GM23338 (cell line): ENCODE results near the gene PRR36. TPM values are rescaled to one million over a fixed set of nuclear protein-coding genes. Genes with fewer than 3 reads are reported as not detected.

Source experiments
- ATAC-seq: fragments of 200-7000 bp; cut with Tn5 transposase; 3 replicates; pipeline ENCODE4 v1.9.1; 2020
- DNase-seq: peaks from one replicate; pipeline ENCODE4 v3.0.0-alpha.2; 2015; ENCODE audit warnings: low spot score
- H2AFZ ChIP-seq: fragments of 200-600 bp; sonication (generic); 2 replicates; pipeline ENCODE4 v1.8.0; 2016; ENCODE audit warnings: antibody characterized with exemption, mild to moderate bottlenecking, moderate library complexity
- H3F3A ChIP-seq: fragments of 200-600 bp; sonication (generic); replicated peaks from 2 replicates; pipeline ENCODE4 v1.8.0; 2017; ENCODE audit warnings: antibody characterized with exemption, mixed run types, low read depth
- H3K27ac ChIP-seq: fragments of 200-600 bp; sonication (generic); 2 replicates; pipeline ENCODE4 v1.6.1; 2016; ENCODE audit warnings: low read depth
- H3K27me3 ChIP-seq: fragments of 200-600 bp; sonication (generic); 2 replicates; pipeline ENCODE4 v1.8.0; 2016; ENCODE audit warnings: mild to moderate bottlenecking, mixed run types, moderate library complexity; ENCODE audit not compliant: insufficient read depth
- H3K36me3 ChIP-seq: fragments of 200-600 bp; sonication (generic); 2 replicates; pipeline ENCODE4 v1.8.0; 2016; ENCODE audit warnings: mild to moderate bottlenecking; ENCODE audit not compliant: insufficient read depth
- H3K4me1 ChIP-seq: fragments of 200-600 bp; sonication (generic); 2 replicates; pipeline ENCODE4 v1.8.0; 2016; ENCODE audit warnings: mild to moderate bottlenecking, moderate library complexity; ENCODE audit not compliant: insufficient read depth
- H3K4me2 ChIP-seq: fragments of 200-600 bp; sonication (generic); 2 replicates; pipeline ENCODE4 v1.7.1; 2017; ENCODE audit warnings: mixed run types
- H3K4me3 ChIP-seq: fragments of 200-600 bp; sonication (generic); 2 replicates; pipeline ENCODE4 v1.6.1; 2016; ENCODE audit warnings: mixed run types
- H3K79me2 ChIP-seq: fragments of 200-600 bp; sonication (generic); replicated peaks from 2 replicates; pipeline ENCODE4 v1.8.0; 2017; ENCODE audit warnings: mild to moderate bottlenecking; ENCODE audit not compliant: insufficient read depth
- H3K9me2 ChIP-seq: fragments of 200-600 bp; sonication (generic); 2 replicates; pipeline ENCODE4 v1.8.0; 2017; ENCODE audit not compliant: insufficient read depth
- H4K20me1 ChIP-seq: fragments of 200-600 bp; sonication (generic); replicated peaks from 2 replicates; pipeline ENCODE4 v1.8.0; 2017; ENCODE audit warnings: mild to moderate bottlenecking; ENCODE audit not compliant: insufficient read depth
- H3K27ac Mint-ChIP-seq: 2 replicates; pipeline ENCODE4 v1.8.0; 2020; ENCODE audit warnings: inconsistent platforms, mild to moderate bottlenecking, moderate library complexity, mixed read lengths
- H3K27me3 Mint-ChIP-seq: 3 replicates; pipeline ENCODE4 v1.8.0; 2022; ENCODE audit warnings: low read depth, mild to moderate bottlenecking, moderate library complexity, mixed read lengths, inconsistent platforms; ENCODE audit not compliant: insufficient read depth, poor library complexity
- H3K36me3 Mint-ChIP-seq: 3 replicates; pipeline ENCODE4 v1.8.0; 2021; ENCODE audit warnings: low read depth, mild to moderate bottlenecking, inconsistent platforms, moderate library complexity, mixed read lengths
- H3K4me1 Mint-ChIP-seq: 3 replicates; pipeline ENCODE4 v1.8.0; 2020; ENCODE audit warnings: mild to moderate bottlenecking, inconsistent platforms, mixed read lengths
- H3K4me3 Mint-ChIP-seq: 3 replicates; pipeline ENCODE4 v1.8.0; 2021; ENCODE audit warnings: moderate library complexity, mild to moderate bottlenecking, inconsistent platforms, mixed read lengths
- H3K9me3 Mint-ChIP-seq: 3 replicates; pipeline ENCODE4 v1.8.0; 2020; ENCODE audit warnings: moderate library complexity, mild to moderate bottlenecking, inconsistent platforms, mixed read lengths
- EZH2phosphoT487 ChIP-seq: fragments of 200-600 bp; sonication (generic); IDR thresholded peaks from one replicate; pipeline ENCODE4 v1.8.1; 2018; ENCODE audit warnings: antibody characterized with exemption; ENCODE audit not compliant: unreplicated experiment
- polyA plus RNA-seq: library from polyadenylated mRNA; unstranded; fragments of >200 nt; fragmentation: Nextera tagmentation; extraction: Ambion mirVana; gene quantifications from 2 replicates; pipeline ENCODE4 v1.2.1, GENCODE V29; 2016
- total RNA-seq: library from RNA; depleted of rRNA; stranded (reverse); fragments of >200 nt; shearing (Covaris generic); gene quantifications from 2 replicates; pipeline ENCODE4 v1.2.3, GENCODE V29; 2014
- TF ChIP-seq, protein P1 (sequence below), 2 experiments: fragments of 200-600 bp in 1 of 2; sonication (generic) in 1 of 2; conservative IDR thresholded peaks; 2 replicates each; pipeline versions ENCODE4 v1.5.1 to v1.6.1; 2016 to 2017; ENCODE audit warnings: antibody characterized with exemption in 2 of 2, low read depth in 2 of 2, mild to moderate bottlenecking in 2 of 2, moderate library complexity in 1 of 2
- TF ChIP-seq, protein P2 (sequence below): IDR thresholded peaks from one replicate; pipeline ENCODE4 v1.6.1; 2018; ENCODE audit warnings: antibody characterized with exemption; ENCODE audit not compliant: unreplicated experiment
- TF ChIP-seq, protein P3 (sequence below): fragments of 250-450 bp; sonication (Bioruptor Pico); IDR thresholded peaks from 2 replicates; pipeline ENCODE4 v1.5.0; 2020; ENCODE audit warnings: mild to moderate bottlenecking, moderate library complexity

PRR36 gene
- total and polyA plus RNA-seq, 2 experiments from 2014 or later = 17.6 to 17.9 TPM

DNA sequence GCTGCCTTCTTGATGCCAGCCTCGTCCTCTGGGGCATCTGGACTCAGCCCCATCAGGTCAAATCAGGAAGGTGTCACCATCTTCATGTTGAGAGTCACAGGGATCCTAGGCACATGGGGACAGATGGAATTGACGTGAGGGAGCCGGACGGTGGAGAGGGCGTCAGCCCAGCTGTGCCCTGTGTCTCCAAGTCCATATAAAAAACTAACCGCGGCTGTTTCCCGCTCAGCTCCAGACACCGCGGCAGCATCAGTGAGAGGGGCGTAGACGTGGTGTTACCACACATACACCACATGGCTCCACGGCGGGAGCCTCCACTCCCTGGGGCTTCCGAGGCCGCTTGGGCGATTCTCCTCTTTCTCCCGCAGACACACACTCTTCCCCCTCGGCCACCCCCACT lies 5.6 kb upstream of the PRR36 start:
- H3K27ac Mint-ChIP-seq = no peak overlapping the region
- Histone ChIP-seq H3K9me2 (no peaks in the 10 kb centered on the region), H3K4me2 (no peak overlapping the region), H3K79me2 (no peaks in the 10 kb centered on the region), H4K20me1 (no peaks in the 10 kb centered on the region; the same call in 1 of the 2 replicates), H3K27me3 (no peaks in the 10 kb centered on the region), H3K27ac (no peak overlapping the region), H2AFZ (no peak overlapping the region), H3K36me3 (no peaks in the 10 kb centered on the region), H3K4me1 (peaks cover 1% of the 10 kb centered on the region; the same call in 1 of the 2 replicates), H3K4me3 (no peak overlapping the region), H3F3A (0 out of 2 replicates have a peak, but pooled peaks cover 3% of the 10 kb centered on the region)
- no peaks in the 10 kb centered on the region; the same call in 2 of the 3 replicates for H3K4me1 Mint-ChIP-seq
- peaks cover 6% of the 10 kb centered on the region for H3K27me3 Mint-ChIP-seq
- TF ChIP-seq, protein P1, sequence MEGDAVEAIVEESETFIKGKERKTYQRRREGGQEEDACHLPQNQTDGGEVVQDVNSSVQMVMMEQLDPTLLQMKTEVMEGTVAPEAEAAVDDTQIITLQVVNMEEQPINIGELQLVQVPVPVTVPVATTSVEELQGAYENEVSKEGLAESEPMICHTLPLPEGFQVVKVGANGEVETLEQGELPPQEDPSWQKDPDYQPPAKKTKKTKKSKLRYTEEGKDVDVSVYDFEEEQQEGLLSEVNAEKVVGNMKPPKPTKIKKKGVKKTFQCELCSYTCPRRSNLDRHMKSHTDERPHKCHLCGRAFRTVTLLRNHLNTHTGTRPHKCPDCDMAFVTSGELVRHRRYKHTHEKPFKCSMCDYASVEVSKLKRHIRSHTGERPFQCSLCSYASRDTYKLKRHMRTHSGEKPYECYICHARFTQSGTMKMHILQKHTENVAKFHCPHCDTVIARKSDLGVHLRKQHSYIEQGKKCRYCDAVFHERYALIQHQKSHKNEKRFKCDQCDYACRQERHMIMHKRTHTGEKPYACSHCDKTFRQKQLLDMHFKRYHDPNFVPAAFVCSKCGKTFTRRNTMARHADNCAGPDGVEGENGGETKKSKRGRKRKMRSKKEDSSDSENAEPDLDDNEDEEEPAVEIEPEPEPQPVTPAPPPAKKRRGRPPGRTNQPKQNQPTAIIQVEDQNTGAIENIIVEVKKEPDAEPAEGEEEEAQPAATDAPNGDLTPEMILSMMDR (conservative IDR thresholded peaks at IDR 0.05; ENCODE audit: low read depth in 2 of 2) = no peak
- H3K36me3 Mint-ChIP-seq = no peaks in the 10 kb centered on the region
- DNase-seq (no peak), ATAC-seq (peak; percentile 45; the same call in 2 of the 3 replicates)
- no peaks in the 10 kb centered on the region for H3K9me3 Mint-ChIP-seq
- H3K4me3 Mint-ChIP-seq = no peak overlapping the region

DNA sequence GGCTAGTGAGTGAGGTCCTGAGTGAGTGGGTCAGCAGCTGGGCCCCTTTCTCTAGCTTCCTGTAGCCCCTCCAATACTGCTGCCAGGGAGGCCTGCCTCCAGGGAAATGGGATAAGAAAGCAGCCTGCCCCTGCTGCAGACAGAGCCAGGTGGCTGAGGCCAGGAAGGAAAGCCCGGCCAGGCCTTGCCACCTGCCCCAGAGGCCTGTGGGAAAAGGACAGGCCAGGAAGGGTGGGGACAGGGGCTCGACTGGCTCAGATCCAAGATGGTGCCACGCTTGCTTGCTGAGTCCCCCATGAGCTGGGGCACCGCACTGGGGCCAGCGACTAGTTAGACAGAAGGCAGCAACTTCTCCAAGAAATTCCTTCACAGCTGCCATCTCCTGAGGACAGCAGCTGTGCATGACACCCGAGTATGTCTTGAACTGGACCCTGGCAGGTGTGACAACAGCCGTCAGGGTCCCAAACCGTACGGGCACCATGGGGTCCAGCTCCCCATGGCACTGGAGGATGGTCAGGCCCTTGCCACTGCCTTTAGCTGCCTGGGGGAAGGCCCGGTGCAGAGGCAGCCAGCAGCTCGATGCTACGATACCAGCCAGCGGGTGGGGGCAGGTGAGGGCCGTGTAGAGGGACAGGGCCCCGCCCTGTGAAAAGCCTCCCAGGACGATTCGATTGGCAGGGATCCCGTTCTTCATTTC lies 5.1 kb upstream of the PRR36 start:
- no peak overlapping the region for H2AFZ ChIP-seq
- no peaks in the 10 kb centered on the region; the same call in 1 of the 2 replicates for H4K20me1 ChIP-seq
- ATAC-seq (no peak), DNase-seq (no peak)
- no peaks in the 10 kb centered on the region for H3K36me3 Mint-ChIP-seq
- no peaks in the 10 kb centered on the region for H3K79me2 ChIP-seq
- peaks cover 3% of the 10 kb centered on the region; the same call in 1 of the 2 replicates for H3K4me1 ChIP-seq
- 0 out of 2 replicates have a peak, but pooled peaks cover 3% of the 10 kb centered on the region for H3F3A ChIP-seq
- no peaks in the 10 kb centered on the region for H3K9me3 Mint-ChIP-seq
- H3K9me2 ChIP-seq = no peaks in the 10 kb centered on the region
- no peak overlapping the region for H3K4me3 Mint-ChIP-seq
- no peak overlapping the region for H3K27ac ChIP-seq
- no peak overlapping the region for H3K27ac Mint-ChIP-seq
- H3K27me3 ChIP-seq = no peaks in the 10 kb centered on the region
- no peaks in the 10 kb centered on the region; the same call in 2 of the 3 replicates for H3K4me1 Mint-ChIP-seq
- H3K4me3 ChIP-seq = no peak overlapping the region
- H3K27me3 Mint-ChIP-seq = peaks cover 6% of the 10 kb centered on the region
- no peaks in the 10 kb centered on the region for H3K36me3 ChIP-seq
- H3K4me2 ChIP-seq = no peak overlapping the region
- TF ChIP-seq, protein P2, sequence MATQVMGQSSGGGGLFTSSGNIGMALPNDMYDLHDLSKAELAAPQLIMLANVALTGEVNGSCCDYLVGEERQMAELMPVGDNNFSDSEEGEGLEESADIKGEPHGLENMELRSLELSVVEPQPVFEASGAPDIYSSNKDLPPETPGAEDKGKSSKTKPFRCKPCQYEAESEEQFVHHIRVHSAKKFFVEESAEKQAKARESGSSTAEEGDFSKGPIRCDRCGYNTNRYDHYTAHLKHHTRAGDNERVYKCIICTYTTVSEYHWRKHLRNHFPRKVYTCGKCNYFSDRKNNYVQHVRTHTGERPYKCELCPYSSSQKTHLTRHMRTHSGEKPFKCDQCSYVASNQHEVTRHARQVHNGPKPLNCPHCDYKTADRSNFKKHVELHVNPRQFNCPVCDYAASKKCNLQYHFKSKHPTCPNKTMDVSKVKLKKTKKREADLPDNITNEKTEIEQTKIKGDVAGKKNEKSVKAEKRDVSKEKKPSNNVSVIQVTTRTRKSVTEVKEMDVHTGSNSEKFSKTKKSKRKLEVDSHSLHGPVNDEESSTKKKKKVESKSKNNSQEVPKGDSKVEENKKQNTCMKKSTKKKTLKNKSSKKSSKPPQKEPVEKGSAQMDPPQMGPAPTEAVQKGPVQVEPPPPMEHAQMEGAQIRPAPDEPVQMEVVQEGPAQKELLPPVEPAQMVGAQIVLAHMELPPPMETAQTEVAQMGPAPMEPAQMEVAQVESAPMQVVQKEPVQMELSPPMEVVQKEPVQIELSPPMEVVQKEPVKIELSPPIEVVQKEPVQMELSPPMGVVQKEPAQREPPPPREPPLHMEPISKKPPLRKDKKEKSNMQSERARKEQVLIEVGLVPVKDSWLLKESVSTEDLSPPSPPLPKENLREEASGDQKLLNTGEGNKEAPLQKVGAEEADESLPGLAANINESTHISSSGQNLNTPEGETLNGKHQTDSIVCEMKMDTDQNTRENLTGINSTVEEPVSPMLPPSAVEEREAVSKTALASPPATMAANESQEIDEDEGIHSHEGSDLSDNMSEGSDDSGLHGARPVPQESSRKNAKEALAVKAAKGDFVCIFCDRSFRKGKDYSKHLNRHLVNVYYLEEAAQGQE = no peak
- TF ChIP-seq, protein P3, sequence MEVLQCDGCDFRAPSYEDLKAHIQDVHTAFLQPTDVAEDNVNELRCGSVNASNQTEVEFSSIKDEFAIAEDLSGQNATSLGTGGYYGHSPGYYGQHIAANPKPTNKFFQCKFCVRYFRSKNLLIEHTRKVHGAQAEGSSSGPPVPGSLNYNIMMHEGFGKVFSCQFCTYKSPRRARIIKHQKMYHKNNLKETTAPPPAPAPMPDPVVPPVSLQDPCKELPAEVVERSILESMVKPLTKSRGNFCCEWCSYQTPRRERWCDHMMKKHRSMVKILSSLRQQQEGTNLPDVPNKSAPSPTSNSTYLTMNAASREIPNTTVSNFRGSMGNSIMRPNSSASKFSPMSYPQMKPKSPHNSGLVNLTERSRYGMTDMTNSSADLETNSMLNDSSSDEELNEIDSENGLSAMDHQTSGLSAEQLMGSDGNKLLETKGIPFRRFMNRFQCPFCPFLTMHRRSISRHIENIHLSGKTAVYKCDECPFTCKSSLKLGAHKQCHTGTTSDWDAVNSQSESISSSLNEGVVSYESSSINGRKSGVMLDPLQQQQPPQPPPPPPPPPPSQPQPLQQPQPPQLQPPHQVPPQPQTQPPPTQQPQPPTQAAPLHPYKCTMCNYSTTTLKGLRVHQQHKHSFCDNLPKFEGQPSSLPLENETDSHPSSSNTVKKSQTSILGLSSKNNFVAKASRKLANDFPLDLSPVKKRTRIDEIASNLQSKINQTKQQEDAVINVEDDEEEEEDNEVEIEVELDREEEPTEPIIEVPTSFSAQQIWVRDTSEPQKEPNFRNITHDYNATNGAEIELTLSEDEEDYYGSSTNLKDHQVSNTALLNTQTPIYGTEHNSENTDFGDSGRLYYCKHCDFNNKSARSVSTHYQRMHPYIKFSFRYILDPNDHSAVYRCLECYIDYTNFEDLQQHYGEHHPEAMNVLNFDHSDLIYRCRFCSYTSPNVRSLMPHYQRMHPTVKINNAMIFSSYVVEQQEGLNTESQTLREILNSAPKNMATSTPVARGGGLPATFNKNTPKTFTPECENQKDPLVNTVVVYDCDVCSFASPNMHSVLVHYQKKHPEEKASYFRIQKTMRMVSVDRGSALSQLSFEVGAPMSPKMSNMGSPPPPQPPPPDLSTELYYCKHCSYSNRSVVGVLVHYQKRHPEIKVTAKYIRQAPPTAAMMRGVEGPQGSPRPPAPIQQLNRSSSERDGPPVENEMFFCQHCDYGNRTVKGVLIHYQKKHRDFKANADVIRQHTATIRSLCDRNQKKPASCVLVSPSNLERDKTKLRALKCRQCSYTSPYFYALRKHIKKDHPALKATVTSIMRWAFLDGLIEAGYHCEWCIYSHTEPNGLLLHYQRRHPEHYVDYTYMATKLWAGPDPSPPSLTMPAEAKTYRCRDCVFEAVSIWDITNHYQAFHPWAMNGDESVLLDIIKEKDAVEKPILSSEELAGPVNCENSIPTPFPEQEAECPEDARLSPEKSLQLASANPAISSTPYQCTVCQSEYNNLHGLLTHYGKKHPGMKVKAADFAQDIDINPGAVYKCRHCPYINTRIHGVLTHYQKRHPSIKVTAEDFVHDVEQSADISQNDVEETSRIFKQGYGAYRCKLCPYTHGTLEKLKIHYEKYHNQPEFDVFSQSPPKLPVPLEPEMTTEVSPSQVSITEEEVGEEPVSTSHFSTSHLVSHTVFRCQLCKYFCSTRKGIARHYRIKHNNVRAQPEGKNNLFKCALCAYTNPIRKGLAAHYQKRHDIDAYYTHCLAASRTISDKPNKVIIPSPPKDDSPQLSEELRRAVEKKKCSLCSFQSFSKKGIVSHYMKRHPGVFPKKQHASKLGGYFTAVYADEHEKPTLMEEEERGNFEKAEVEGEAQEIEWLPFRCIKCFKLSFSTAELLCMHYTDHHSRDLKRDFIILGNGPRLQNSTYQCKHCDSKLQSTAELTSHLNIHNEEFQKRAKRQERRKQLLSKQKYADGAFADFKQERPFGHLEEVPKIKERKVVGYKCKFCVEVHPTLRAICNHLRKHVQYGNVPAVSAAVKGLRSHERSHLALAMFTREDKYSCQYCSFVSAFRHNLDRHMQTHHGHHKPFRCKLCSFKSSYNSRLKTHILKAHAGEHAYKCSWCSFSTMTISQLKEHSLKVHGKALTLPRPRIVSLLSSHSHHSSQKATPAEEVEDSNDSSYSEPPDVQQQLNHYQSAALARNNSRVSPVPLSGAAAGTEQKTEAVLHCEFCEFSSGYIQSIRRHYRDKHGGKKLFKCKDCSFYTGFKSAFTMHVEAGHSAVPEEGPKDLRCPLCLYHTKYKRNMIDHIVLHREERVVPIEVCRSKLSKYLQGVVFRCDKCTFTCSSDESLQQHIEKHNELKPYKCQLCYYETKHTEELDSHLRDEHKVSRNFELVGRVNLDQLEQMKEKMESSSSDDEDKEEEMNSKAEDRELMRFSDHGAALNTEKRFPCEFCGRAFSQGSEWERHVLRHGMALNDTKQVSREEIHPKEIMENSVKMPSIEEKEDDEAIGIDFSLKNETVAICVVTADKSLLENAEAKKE (CRISPR knock-in tag) = no peak
- no peak for TF ChIP-seq EZH2phosphoT487
- TF ChIP-seq, protein P1 (conservative IDR thresholded peaks at IDR 0.05; ENCODE audit: low read depth in 2 of 2) = no peak
